Skeletal muscle satellite cell (primary cell): ENCODE data around the gene OSBP2.

ENCODE experiments used
- H3K27me3 ChIP-seq: 2 replicates; pipeline ENCODE4 v1.7.0; 2013; ENCODE audit warnings: low read length; ENCODE audit not compliant: control insufficient read depth, insufficient read depth
- H3K36me3 ChIP-seq: 2 replicates; pipeline ENCODE4 v1.7.0; 2013; ENCODE audit warnings: mild to moderate bottlenecking, control low read depth, low read length; ENCODE audit not compliant: insufficient read depth
- H3K4me1 ChIP-seq: 2 replicates; pipeline ENCODE4 v1.7.0; 2013; ENCODE audit warnings: low read length; ENCODE audit not compliant: control insufficient read depth, insufficient read depth
- H3K4me2 ChIP-seq: 2 replicates; pipeline ENCODE4 v1.7.0; 2013; ENCODE audit warnings: mild to moderate bottlenecking, low read length
- H3K4me3 ChIP-seq: 2 replicates; pipeline ENCODE4 v1.7.0; 2013; ENCODE audit warnings: low read length
- H3K9ac ChIP-seq: 2 replicates; pipeline ENCODE4 v1.7.0; 2013; ENCODE audit warnings: mild to moderate bottlenecking, low read depth, low read length, moderate library complexity
- H3K9me3 ChIP-seq: replicated peaks from 2 replicates; pipeline ENCODE4 v1.7.0; 2013; ENCODE audit warnings: mild to moderate bottlenecking, control low read depth, low read length

Gene OSBP2

DNA sequence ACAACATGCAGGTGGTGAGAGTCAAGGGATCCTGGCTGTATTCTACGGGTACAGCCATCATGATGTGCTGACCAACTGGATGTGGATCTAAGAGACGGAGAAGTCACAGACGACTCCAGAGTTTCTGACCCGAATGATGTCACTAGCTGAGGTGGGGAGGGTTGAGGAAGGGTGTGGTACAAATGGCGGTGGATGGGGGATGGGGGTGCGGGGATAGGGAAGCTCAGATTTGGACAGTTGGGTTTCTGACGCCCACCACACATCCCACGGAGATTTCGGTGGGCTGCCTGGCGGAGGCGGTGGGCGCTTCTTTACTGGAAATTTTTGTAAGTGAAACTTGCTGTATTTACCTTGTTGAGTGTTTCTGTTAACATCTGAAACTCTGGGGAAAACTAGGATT lies 126.7 kb downstream of the OSBP2 start:
- Histone ChIP-seq H3K9me3 (no peaks in the 10 kb centered on the region), H3K9ac (no peak overlapping the region), H3K36me3 (no peaks in the 10 kb centered on the region), H3K4me1 (peaks cover 5% of the 10 kb centered on the region), H3K27me3 (no peaks in the 10 kb centered on the region), H3K4me3 (no peak overlapping the region), H3K4me2 (no peak overlapping the region)

DNA sequence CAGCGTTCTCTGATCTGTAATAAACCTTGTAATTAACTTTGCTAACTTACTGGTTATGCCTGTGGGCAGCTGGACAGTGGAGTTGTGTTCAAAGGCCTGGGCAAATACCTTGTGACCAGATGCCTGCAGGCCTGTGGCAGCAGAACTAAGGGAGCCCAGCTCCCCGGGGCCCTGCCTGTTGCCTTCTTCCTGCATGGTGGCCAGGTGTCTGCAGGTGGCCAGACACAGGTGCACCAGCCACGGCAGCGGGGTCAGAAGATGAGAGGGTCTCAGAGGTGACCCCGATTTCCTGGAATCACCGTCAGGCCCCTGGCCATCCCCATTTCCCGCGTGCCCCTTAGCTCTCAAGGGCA lies 127.2 kb downstream of the OSBP2 start:
- H3K9ac ChIP-seq: peak overlapping the region; percentile 63
- H3K36me3 ChIP-seq: no peaks in the 10 kb centered on the region
- peak overlapping the region; percentile 96 for H3K4me2 ChIP-seq
- H3K4me3 ChIP-seq: peak overlapping the region; percentile 75
- H3K9me3 ChIP-seq: no peaks in the 10 kb centered on the region
- H3K4me1 ChIP-seq: peaks cover 5% of the 10 kb centered on the region
- H3K27me3 ChIP-seq: no peaks in the 10 kb centered on the region

GRCh38 chr22:30822216-30823014 lies 127.7 kb downstream of the OSBP2 start:
- H3K27me3 ChIP-seq: no peaks in the 10 kb centered on the region
- no peaks in the 10 kb centered on the region for H3K36me3 ChIP-seq
- H3K4me1 ChIP-seq: peaks cover 5% of the 10 kb centered on the region
- H3K9ac ChIP-seq: peak overlapping the region; percentile 63
- no peaks in the 10 kb centered on the region for H3K9me3 ChIP-seq
- peak overlapping the region; percentile 96 for H3K4me2 ChIP-seq
- peak overlapping the region; percentile 75 for H3K4me3 ChIP-seq

DNA sequence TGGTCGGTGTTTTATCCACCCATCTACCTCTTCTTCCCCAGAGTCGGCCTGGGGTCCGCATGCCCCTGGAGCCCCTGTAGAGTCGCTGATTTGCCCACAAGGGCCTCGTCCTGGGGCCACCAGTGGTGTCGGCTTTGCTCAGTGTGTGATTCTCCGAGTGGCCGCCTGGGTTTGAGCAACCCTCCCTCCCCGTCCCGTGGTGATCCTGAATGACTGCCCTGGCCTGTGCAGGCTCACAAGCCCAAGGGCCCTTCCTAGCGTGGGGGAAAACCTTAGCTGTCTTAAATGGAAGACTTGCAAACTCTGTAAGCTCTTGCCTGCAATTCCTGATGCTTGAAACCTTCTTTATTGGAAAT lies 128.3 kb downstream of the OSBP2 start:
- Histone ChIP-seq H3K9ac (peak overlapping the region; percentile 63), H3K4me2 (peak overlapping the region; percentile 96), H3K9me3 (no peaks in the 10 kb centered on the region), H3K27me3 (no peaks in the 10 kb centered on the region), H3K4me1 (peaks cover 5% of the 10 kb centered on the region), H3K4me3 (peak overlapping the region; percentile 75), H3K36me3 (no peaks in the 10 kb centered on the region)

DNA sequence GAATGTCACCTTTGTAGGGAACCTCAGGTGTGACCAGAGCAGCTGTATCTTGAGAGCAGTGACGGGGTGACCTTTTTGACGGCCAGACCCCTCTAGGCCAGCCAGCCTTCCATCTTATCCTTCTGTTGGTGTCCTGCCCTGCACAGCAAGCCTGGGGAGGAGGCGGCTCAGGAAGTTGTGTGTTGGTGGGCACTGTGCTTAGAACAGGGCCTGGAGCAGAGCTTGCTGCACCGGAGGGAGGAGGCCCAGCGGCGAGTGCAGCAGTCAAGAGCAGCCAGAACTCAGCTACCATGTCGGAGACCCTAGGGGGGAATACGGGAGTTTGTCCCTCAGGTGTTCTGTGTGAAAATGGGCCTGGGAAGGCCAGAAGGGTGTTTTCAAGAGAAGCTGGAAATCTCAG lies 129.4 kb downstream of the OSBP2 start:
- H3K36me3 ChIP-seq: no peaks in the 10 kb centered on the region
- peaks cover 6% of the 10 kb centered on the region for H3K4me1 ChIP-seq
- no peak overlapping the region for H3K9ac ChIP-seq
- no peaks in the 10 kb centered on the region for H3K9me3 ChIP-seq
- no peak overlapping the region for H3K4me2 ChIP-seq
- no peaks in the 10 kb centered on the region for H3K27me3 ChIP-seq
- no peak overlapping the region for H3K4me3 ChIP-seq

DNA sequence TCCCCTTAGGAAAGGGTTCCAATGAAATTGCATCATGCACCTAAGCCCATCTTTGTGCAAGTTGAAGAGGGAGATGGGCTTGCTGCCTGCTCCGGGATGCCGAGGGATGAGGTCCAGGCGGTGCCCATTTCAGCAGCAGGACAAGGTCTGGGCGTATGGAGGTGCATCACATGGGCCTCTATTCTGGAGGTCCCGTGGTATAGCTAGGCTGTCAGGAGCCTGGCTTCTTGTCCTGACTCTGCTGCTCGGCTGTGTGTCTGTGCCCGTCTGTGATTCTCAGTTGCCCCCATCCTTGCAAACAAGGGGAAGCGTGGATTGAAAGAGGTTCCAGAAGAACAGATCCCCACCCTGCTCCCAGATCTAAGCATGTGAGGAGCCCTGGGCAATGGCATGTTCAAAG lies 130.0 kb downstream of the OSBP2 start:
- no peak overlapping the region for H3K9ac ChIP-seq
- H3K27me3 ChIP-seq: no peaks in the 10 kb centered on the region

DNA sequence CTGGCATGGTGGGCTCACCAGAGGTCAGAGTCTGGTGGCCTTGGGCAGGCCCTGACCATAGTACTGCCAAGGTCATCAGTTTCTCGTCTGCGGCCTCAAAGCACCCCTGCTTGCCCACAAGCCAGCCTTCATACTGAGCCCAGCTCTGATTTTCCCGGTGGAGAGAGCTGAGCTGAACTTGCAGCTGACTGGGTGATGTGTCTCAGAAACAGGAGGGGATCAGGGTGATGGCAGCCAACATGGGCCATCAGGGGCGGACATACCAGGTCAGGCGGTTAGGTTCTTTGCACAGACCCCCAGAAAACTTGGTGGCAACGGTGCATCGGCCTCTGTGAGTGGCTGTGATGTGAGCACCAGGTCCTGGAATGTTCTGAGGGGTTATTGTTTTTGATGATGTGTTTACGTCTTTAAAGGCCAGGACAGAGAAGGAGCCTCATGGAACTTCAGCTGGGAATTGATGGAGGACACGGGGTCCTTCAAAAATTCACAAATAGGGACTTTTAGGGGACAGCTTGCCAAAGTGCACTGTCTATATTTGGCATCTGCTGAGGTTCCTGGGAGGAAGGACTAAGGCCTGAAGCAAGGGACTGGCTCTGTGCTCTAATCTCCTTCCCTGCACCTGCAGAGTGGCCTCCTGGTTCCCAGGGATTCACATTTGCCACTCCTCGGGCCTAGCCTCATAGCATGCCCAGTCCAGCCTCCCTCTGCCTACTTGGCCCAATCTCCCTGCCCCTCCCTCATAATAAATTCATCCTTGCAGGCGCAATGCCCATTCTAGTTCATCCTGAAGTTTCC lies 131.2 kb downstream of the OSBP2 start:
- Histone ChIP-seq H3K4me3 (no peak overlapping the region), H3K9ac (no peak overlapping the region), H3K36me3 (no peaks in the 10 kb centered on the region), H3K27me3 (no peaks in the 10 kb centered on the region), H3K9me3 (no peaks in the 10 kb centered on the region), H3K4me2 (no peak overlapping the region), H3K4me1 (peaks cover 21% of the 10 kb centered on the region)

More for the DNA sequence above, 130.0 kb downstream of the OSBP2 start:
- no peak overlapping the region for H3K4me2 ChIP-seq
- no peaks in the 10 kb centered on the region for H3K36me3 ChIP-seq
- no peaks in the 10 kb centered on the region for H3K9me3 ChIP-seq
- H3K4me1 ChIP-seq: peaks cover 12% of the 10 kb centered on the region
- H3K4me3 ChIP-seq: no peak overlapping the region

DNA sequence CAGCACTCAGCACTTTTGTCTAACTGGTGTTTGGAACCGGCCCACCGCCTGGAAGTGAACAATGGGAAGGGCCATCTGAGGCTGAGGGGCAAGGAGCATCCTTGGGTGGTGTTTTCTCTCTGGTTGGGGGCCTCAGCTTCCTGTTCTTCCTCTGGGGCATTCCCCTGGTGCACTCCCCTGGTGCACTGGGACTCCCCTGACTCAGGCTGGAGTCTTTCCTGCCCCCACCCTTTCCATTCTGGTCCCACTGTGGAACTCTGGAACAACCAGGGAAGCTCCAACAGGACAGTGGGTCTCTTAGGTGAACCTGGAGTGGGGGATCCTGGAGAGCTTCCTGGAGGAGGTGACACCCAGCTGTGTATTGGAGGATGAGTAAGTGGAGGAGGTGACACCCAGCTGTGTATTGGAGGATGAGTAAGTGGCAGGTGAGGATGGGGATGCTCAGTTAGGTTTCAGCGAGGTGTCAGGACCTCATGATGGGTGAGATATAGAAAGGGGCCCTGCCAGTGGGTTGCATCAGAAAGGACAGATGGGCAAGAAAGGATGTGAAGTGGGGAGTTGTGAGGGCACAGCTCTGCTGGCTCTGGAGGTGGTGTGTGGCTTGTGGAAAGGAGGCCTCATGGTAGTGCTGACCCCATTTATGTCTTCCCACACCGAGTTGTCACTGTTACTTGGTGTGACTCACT lies 132.1 kb downstream of the OSBP2 start:
- no peak overlapping the region for H3K4me2 ChIP-seq
- no peaks in the 10 kb centered on the region for H3K27me3 ChIP-seq
- H3K9ac ChIP-seq: no peak overlapping the region
- peaks cover 30% of the 10 kb centered on the region for H3K4me1 ChIP-seq
- no peaks in the 10 kb centered on the region for H3K9me3 ChIP-seq
- H3K36me3 ChIP-seq: no peaks in the 10 kb centered on the region
- no peak overlapping the region for H3K4me3 ChIP-seq

DNA sequence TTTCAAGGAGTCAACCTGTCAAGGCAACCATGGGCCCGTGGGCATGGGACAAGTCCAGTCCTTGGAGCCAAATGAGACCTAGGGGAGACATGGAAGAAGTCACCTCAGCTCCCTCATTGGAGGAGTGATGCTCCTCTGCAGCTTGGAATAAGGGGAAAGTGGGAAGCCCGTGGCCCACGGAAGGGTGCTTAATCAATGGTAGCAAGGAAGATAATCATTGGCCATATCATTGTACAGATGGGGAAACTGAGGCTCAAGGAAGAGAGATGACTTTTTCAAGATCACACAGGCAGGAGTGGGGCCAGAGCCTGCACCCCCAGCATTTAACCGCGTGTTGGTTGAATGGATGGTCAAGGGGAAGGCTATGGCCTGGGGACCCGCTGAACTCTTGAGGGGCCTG lies 133.0 kb downstream of the OSBP2 start:
- Histone ChIP-seq H3K36me3 (no peaks in the 10 kb centered on the region), H3K27me3 (no peaks in the 10 kb centered on the region), H3K4me3 (no peak overlapping the region), H3K4me2 (no peak overlapping the region), H3K9ac (no peak overlapping the region), H3K9me3 (no peaks in the 10 kb centered on the region), H3K4me1 (peaks cover 25% of the 10 kb centered on the region)

DNA sequence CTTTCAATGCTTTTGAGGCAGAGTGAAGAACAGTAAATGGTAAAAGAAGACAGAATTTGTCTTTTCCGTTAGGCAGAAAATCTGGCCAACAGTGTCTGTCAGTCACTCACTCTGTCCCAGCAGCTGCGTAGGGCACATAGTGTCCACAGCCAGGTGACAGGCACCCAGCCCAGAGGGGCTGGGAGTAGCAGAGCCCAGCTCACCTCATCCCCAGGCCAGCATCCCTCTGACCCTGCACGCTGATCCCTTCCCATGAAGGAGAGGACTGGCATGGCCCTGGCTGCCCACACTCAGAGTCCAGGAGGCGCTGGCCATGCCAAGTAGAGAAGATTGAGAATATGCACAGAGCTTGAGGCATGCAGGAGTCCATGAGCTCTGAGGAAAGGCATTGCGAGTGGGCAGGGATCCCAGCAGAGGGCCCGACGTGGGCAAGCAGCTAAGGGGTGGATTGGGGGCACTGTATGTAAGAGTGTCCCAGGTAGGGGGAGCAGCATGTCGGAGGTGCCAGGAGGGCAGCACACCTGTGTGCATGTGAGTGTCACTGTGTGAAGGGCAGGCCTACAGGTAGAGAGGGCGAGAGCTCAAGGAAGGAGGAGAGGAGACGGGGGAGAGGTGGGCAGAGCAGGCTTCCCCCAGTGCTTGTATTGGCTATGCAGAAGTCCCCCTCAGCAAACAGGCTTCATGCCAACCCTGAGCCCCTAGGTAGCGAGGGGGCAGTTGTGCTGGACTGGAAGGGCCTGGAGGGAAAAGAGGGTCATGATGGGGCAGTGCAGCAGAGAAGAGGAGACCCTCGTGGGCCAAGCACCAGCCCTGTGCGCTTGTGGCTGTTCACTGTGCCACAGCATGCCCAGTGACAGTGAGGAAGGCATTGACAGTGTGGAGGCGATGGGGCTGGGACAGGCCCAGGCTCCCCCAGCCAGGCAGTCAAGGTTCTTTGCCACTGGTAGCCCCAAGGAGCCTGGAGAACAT lies 133.8 kb downstream of the OSBP2 start:
- peaks cover 25% of the 10 kb centered on the region for H3K4me1 ChIP-seq
- no peaks in the 10 kb centered on the region for H3K9me3 ChIP-seq
- no peaks in the 10 kb centered on the region for H3K27me3 ChIP-seq
- no peaks in the 10 kb centered on the region for H3K36me3 ChIP-seq
- H3K9ac ChIP-seq: no peak overlapping the region
- H3K4me3 ChIP-seq: no peak overlapping the region
- no peak overlapping the region for H3K4me2 ChIP-seq
